Measurements from ENCODE around the gene ZNF638.

ZNF638 gene

GRCh38 chr2:71457923-71458322 is 126.3 kb downstream of the ZNF638 start:
- H3K27me3 Mint-ChIP-seq = peaks cover 24% of the 10 kb centered on the region
- no peak overlapping the region for H3K27ac Mint-ChIP-seq
- ATAC-seq (ENCODE audit: low read depth) (no peak), DNase-seq (ENCODE audit: low spot score in 2 of 2) (no peak)
- H3K4me1 Mint-ChIP-seq = no peaks in the 10 kb centered on the region
- no peak overlapping the region for H3K4me3 Mint-ChIP-seq
- H3K9me3 Mint-ChIP-seq = no peaks in the 10 kb centered on the region
- no peaks in the 10 kb centered on the region for H3K36me3 Mint-ChIP-seq

GRCh38 chr2:71458413-71459083 is 127.0 kb downstream of the ZNF638 start:
- ATAC-seq (ENCODE audit: low read depth) = no peak
- H3K36me3 Mint-ChIP-seq = no peaks in the 10 kb centered on the region

DNA sequence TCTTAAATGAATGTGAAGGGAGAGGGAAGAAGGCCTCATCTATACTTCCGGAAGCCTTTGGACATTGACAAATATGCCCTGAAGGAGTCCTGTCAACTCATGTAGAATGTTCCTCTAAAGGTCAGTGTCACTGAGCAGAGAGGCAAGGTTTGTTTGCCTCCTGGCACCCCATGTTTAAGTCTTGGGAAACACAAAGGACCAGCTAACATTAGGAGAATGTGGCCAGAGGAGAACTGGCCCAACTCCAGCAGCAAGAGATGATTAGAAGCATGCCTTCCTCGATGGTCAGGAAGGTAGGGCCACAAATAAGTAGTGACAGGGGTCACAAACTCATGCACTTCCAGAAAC is 127.5 kb downstream of the ZNF638 start:
- DNase-seq (ENCODE audit: low spot score in 2 of 2) (no peak), ATAC-seq (ENCODE audit: low read depth) (no peak)
- Mint-ChIP-seq H3K4me1 (no peaks in the 10 kb centered on the region), H3K27me3 (peaks cover 26% of the 10 kb centered on the region), H3K36me3 (no peaks in the 10 kb centered on the region), H3K4me3 (no peak overlapping the region), H3K27ac (no peak overlapping the region), H3K9me3 (no peaks in the 10 kb centered on the region)

More at GRCh38 chr2:71458413-71459083, 127.0 kb downstream of the ZNF638 start:
- Mint-ChIP-seq H3K27ac (no peak overlapping the region), H3K4me3 (no peak overlapping the region), H3K4me1 (no peaks in the 10 kb centered on the region), H3K27me3 (peaks cover 26% of the 10 kb centered on the region), H3K9me3 (no peaks in the 10 kb centered on the region)
- peak in 1 of 2 donors; percentile 7 for DNase-seq (ENCODE audit: low spot score in 2 of 2)

DNA sequence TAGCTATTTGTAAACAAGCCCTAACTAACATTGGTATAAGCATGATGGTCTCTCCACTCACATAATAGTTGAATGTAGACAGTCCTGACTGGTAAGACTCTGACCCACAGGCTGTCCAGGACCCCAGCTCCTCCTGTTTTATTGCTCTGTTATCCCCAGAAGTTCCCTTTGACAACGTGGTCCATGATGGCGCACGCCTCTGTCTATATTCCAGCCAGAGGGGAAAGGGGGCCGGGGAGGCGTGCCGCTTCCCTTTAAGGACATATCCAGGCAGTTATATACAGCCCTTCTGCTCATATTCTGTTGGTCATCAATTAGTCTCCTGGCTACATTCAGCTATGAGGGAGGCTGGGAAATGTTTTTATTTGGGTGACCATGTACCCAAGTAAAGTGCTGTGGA is 128.5 kb downstream of the ZNF638 start:
- Mint-ChIP-seq H3K4me3 (no peak overlapping the region), H3K4me1 (no peaks in the 10 kb centered on the region), H3K9me3 (no peaks in the 10 kb centered on the region), H3K36me3 (no peaks in the 10 kb centered on the region), H3K27me3 (peaks cover 19% of the 10 kb centered on the region), H3K27ac (no peak overlapping the region)
- no peak for DNase-seq (ENCODE audit: low spot score in 2 of 2)
- no peak for ATAC-seq (ENCODE audit: low read depth)

GRCh38 chr2:71460595-71461303 is 129.2 kb downstream of the ZNF638 start:
- DNase-seq (ENCODE audit: low spot score in 2 of 2) = no peak

DNA sequence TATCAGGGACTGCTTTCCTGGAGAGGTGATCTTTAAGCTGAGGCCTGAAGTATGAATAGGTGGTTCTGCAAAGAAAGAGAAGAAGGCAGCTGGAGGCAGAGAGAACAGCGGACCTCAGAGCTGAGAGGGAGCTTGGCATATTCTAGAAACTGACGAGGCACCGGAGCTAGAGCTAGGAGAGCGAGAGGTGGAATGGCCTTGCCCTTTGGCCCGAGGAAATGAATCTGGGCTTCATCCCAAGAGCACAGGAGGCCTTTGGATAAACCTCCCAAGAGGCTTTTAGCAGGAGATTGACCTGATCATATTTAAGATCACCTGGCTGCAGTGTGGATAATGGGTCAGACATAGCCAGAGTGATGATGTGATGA is 129.7 kb downstream of the ZNF638 start:
- Mint-ChIP-seq H3K4me1 (no peaks in the 10 kb centered on the region), H3K9me3 (no peaks in the 10 kb centered on the region), H3K4me3 (no peak overlapping the region), H3K36me3 (no peaks in the 10 kb centered on the region), H3K27ac (no peak overlapping the region), H3K27me3 (peaks cover 13% of the 10 kb centered on the region)
- ATAC-seq (ENCODE audit: low read depth) = no peak
- no peak for DNase-seq (ENCODE audit: low spot score in 2 of 2)

More at GRCh38 chr2:71460595-71461303, 129.2 kb downstream of the ZNF638 start:
- peaks cover 16% of the 10 kb centered on the region for H3K27me3 Mint-ChIP-seq
- H3K9me3 Mint-ChIP-seq = no peaks in the 10 kb centered on the region
- no peak overlapping the region for H3K4me3 Mint-ChIP-seq
- H3K27ac Mint-ChIP-seq = no peak overlapping the region
- no peak for ATAC-seq (ENCODE audit: low read depth)
- H3K36me3 Mint-ChIP-seq = no peaks in the 10 kb centered on the region
- no peaks in the 10 kb centered on the region for H3K4me1 Mint-ChIP-seq

DNA sequence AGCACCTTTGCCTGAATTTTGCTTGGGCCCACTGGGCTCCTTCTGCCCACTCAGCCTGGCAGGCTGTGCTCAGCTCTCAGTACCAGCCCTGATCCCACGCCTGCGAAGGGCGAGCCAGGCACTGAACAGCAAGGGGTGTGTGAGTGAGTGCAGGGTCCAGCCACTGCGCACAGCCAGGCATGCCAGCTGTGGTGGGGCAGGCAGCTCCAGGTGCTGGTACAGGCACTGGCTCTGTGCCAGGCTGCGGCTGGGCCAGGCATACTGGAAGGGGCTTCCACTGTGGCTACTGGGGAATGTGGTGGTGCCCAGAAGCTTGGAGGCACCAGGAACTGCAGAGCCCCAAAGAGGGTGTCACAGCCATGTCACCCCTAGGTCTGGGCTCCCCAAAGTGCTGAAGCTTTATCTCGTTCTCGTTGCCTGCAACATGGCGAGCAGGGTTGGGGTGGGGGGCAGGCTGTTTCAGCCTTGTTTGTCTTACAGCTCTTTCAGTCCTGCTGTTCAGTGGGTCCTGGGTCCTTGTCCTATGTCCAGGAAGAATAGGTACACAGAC is 130.5 kb downstream of the ZNF638 start:
- Mint-ChIP-seq H3K4me3 (no peak overlapping the region), H3K27me3 (peaks cover 11% of the 10 kb centered on the region), H3K27ac (no peak overlapping the region), H3K9me3 (no peaks in the 10 kb centered on the region), H3K36me3 (no peaks in the 10 kb centered on the region), H3K4me1 (peaks cover 2% of the 10 kb centered on the region)
- ATAC-seq (ENCODE audit: low read depth) = no peak
- DNase-seq (ENCODE audit: low spot score in 2 of 2) = no peak

DNA sequence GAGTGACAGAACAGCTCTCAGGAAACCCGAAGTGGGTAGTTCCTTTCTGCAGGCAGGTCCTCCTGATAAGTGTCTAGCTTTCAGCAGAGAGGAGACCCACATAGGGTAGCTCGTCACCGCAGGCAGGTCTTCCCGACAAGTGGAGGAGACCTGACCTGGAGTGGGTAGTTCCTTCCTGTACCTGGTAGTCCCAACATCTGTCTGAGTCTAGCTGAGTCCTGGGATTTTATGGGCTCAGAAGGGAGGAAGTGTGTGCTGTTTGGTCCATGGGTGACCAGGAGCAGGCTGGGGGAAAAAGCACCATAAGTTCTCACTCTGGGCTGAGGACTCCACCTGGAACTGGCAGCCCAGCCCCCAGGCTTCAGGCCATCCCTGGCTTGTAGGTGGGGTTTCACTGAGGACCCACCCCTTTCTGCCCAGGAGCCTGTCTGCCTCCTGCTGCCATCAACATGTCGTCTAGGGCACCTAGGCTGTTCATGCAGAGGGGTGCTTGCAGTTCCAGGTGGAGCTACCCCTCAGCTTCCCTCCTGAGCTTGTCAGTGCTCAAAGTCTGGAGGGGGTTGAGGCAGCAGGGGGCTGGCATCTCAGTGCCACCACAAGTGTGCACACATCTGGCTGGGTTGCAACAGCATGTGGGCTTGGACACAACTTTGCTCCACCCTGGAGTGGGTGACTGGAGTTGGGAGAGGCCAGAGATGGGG is 131.2 kb downstream of the ZNF638 start:
- Mint-ChIP-seq H3K27me3 (peaks cover 11% of the 10 kb centered on the region), H3K36me3 (no peaks in the 10 kb centered on the region), H3K9me3 (no peaks in the 10 kb centered on the region), H3K4me3 (no peak overlapping the region), H3K4me1 (peaks cover 3% of the 10 kb centered on the region), H3K27ac (no peak overlapping the region)
- ATAC-seq (ENCODE audit: low read depth) (no peak), DNase-seq (ENCODE audit: low spot score in 2 of 2) (no peak)

DNA sequence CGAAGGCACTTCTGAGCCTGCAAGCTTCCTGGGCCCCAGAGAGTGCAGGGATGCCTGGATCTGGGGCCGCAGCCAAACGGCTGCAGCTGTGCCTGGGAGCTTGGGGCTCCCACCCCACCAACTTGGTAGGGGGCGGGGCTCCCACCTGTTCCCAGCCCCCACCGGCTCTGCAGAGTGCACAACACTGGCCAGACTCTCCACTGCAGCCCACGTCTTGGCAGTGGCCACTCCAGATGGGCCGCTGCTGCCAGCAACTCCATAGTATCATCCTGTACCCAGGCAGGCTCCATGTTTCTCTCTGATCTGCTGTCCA is 131.7 kb downstream of the ZNF638 start:
- Mint-ChIP-seq H3K4me1 (peaks cover 3% of the 10 kb centered on the region), H3K4me3 (no peak overlapping the region), H3K27me3 (peaks cover 11% of the 10 kb centered on the region), H3K9me3 (no peaks in the 10 kb centered on the region), H3K27ac (no peak overlapping the region), H3K36me3 (no peaks in the 10 kb centered on the region)
- no peak for ATAC-seq (ENCODE audit: low read depth)
- no peak for DNase-seq (ENCODE audit: low spot score in 2 of 2)

GRCh38 chr2:71464389-71464788 is 132.8 kb downstream of the ZNF638 start:
- Mint-ChIP-seq H3K9me3 (no peaks in the 10 kb centered on the region), H3K4me1 (peaks cover 3% of the 10 kb centered on the region), H3K27ac (no peak overlapping the region), H3K27me3 (peaks cover 8% of the 10 kb centered on the region), H3K4me3 (no peak overlapping the region), H3K36me3 (no peaks in the 10 kb centered on the region)
- ATAC-seq (ENCODE audit: low read depth) (no peak), DNase-seq (ENCODE audit: low spot score in 2 of 2) (no peak)

DNA sequence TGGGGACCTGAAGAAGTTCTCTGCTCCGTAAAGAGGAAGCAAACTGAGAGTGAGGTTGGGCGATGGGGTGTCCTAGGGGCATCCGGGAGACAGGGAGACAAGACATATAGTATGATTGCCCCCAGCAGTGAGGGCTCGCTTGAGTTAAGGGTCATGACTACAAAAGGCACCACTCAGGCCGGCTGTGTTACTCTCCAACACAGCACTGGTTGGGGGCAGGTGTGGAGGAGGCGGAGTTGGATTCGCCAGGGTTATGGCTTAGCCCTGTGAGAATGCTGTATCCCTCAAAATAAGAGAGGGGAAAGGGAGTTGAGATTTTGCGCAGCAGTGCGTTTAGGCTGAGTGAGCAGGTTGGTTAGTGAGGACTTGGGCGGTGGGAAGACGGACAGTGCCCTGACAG is 133.8 kb downstream of the ZNF638 start:
- DNase-seq (ENCODE audit: low spot score in 2 of 2) (no peak), ATAC-seq (ENCODE audit: low read depth) (no peak)
- Mint-ChIP-seq H3K27ac (no peak overlapping the region), H3K27me3 (peaks cover 9% of the 10 kb centered on the region), H3K4me1 (peaks cover 3% of the 10 kb centered on the region), H3K4me3 (no peak overlapping the region), H3K9me3 (no peaks in the 10 kb centered on the region), H3K36me3 (no peaks in the 10 kb centered on the region)

GRCh38 chr2:71465961-71466300 is 134.3 kb downstream of the ZNF638 start:
- H3K27ac Mint-ChIP-seq = no peak overlapping the region
- ATAC-seq (ENCODE audit: low read depth) = no peak

GRCh38 chr2:71466301-71467179 is 135.0 kb downstream of the ZNF638 start:
- ATAC-seq (ENCODE audit: low read depth) = no peak
- H3K36me3 Mint-ChIP-seq = no peaks in the 10 kb centered on the region

More at GRCh38 chr2:71465961-71466300, 134.3 kb downstream of the ZNF638 start:
- Mint-ChIP-seq H3K4me3 (no peak overlapping the region), H3K36me3 (no peaks in the 10 kb centered on the region), H3K27me3 (peaks cover 11% of the 10 kb centered on the region), H3K4me1 (peaks cover 3% of the 10 kb centered on the region), H3K9me3 (no peaks in the 10 kb centered on the region)
- DNase-seq (ENCODE audit: low spot score in 2 of 2) = no peak

More at GRCh38 chr2:71466301-71467179, 135.0 kb downstream of the ZNF638 start:
- Mint-ChIP-seq H3K27me3 (peaks cover 9% of the 10 kb centered on the region), H3K9me3 (no peaks in the 10 kb centered on the region), H3K4me3 (peak overlapping the region; percentile 67), H3K4me1 (peaks cover 3% of the 10 kb centered on the region), H3K27ac (no peak overlapping the region)
- no peak for DNase-seq (ENCODE audit: low spot score in 2 of 2)

All from memory B cell (primary cell).